HFF-Myc (cell line): ENCODE results near the gene TRIO.
A peak's percentile ranks its signal among the peaks of the same experiment; 100 is the strongest.
"Not testable (repeated sequence)": the region's sequence is repeated elsewhere in the genome, so short reads cannot be mapped to it uniquely, and the experiment has no call there.

Source experiments
- DNase-seq: peaks from one replicate; pipeline ENCODE4 v3.0.0-alpha.2; 2011; ENCODE audit warnings: low read depth; ENCODE audit errors: extremely low read depth
- H3K4me3 ChIP-seq: replicated peaks from 2 replicates; pipeline ENCODE4 v1.5.1; 2011; ENCODE audit warnings: low read depth, mild to moderate bottlenecking, control low read depth, low read length
- TF ChIP-seq, protein P1 (sequence below): IDR thresholded peaks from 2 replicates; pipeline ENCODE4 v1.5.1; 2012; ENCODE audit warnings: mild to moderate bottlenecking, low read depth, low read length, control low read depth; ENCODE audit errors: missing control alignments

The TRIO gene

DNA sequence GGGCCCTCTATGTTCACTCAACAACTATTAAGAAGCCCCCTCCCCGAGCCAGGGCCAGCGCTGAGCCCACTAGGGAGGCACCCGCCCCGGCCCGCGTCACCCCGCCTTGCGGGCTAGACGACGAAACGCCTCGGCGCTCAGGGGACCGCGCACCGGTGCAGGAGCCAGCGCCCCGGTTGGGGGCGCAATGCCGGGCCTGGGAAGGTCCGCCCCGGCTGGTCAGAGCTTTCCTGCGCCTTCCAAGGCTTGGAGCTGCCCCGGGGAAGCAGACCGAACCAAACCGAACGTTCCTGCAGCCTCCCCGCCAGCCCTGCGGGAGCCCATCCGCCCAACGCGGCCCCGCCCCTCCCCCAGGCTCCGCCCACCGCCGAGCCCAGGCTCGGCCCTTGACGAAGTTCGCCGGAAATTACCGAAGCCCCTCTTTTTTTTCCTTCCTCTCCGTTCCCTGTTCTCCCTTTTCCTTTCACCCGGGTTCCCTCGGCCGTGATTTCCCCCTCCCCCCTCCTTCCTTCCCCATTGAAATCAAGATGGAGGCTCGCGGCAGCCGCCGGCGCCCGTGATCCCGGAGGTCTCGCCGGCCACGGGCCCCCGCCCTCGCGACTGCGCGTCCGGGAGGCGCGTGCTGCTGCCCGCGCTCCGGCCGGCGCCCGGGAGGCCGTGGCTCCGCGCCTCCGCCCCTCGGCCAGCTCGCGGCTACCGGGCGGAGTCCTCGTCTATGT, at the start of gene TRIO:
TRIO (plus strand) TSS at position 516 of the 719 bp plus-strand sequence. CDS start 384 bp downstream, outside the sequence.
- TF ChIP-seq, protein P1, sequence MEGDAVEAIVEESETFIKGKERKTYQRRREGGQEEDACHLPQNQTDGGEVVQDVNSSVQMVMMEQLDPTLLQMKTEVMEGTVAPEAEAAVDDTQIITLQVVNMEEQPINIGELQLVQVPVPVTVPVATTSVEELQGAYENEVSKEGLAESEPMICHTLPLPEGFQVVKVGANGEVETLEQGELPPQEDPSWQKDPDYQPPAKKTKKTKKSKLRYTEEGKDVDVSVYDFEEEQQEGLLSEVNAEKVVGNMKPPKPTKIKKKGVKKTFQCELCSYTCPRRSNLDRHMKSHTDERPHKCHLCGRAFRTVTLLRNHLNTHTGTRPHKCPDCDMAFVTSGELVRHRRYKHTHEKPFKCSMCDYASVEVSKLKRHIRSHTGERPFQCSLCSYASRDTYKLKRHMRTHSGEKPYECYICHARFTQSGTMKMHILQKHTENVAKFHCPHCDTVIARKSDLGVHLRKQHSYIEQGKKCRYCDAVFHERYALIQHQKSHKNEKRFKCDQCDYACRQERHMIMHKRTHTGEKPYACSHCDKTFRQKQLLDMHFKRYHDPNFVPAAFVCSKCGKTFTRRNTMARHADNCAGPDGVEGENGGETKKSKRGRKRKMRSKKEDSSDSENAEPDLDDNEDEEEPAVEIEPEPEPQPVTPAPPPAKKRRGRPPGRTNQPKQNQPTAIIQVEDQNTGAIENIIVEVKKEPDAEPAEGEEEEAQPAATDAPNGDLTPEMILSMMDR, result peak; percentile 58
- peak within 1 kb of the TSS; percentile 95 for H3K4me3 ChIP-seq
- DNase-seq, result peak; percentile 76

DNA sequence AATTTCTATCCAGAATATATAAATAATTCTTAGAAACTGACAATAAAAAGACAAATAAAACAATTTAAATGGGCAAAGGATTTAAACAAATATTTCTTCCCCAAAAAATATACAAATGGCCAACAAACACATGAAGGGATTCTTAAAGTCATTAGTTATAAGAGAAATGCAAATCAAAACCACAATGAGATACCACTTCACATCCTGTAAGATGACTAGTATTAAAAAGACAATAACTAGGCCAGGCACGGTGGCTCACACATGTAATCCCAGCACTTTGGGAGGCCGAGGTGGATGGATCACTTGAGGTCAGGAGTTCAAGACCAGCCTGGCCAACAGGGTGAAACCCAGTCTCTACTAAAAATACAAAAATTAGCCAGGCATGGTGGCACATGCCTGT, 45.8 kb upstream of the TRIO start:
- not testable (repeated sequence) for DNase-seq

DNA sequence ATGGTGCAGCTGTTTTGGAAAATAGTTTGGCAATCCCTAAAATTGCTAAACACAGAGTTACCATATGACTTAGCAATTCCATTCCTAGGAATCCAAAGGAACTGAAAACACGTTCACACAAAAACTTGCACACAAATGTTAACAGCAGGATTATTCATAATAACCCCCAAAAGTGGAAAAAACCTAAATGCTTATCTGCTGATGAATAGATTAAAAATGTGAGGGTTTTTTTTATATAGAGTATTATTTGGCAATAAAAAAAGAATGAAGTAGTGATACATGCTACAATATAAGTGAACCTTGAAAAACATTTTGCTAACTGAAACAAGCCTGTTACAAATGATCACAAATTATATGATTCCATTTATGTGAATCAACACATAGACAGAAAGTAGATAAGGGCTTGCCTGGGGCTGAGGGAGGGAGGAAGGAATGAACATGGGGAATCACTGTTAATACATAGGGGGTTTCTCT, 45.1 kb upstream of the TRIO start:
- no peak for DNase-seq
- no peak overlapping the region for H3K4me3 ChIP-seq
- TF ChIP-seq, protein P1, result no peak

More for the DNA sequence above, 45.8 kb upstream of the TRIO start:
- H3K4me3 ChIP-seq, result not testable (repeated sequence)

DNA sequence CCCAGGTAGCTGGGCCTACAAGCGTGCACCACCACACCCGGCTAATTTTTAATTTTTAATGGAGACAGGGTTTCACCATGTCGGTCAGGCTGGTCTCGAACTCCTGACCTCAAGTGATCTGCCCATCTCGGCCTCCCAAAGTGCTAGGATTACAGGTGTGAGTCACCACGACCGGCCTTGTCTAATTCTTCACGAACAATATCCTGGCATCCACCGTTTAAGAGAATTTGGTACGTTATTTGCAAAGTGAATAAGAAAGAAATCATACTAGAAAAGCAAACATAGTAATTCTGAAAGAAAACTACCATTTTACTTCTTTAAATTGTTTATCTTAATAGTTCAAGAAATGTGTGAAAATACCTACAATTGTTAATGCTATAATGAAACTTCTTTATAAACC, 42.9 kb upstream of the TRIO start:
- H3K4me3 ChIP-seq, result no peak overlapping the region
- DNase-seq, result no peak
- TF ChIP-seq, protein P1, result no peak

DNA sequence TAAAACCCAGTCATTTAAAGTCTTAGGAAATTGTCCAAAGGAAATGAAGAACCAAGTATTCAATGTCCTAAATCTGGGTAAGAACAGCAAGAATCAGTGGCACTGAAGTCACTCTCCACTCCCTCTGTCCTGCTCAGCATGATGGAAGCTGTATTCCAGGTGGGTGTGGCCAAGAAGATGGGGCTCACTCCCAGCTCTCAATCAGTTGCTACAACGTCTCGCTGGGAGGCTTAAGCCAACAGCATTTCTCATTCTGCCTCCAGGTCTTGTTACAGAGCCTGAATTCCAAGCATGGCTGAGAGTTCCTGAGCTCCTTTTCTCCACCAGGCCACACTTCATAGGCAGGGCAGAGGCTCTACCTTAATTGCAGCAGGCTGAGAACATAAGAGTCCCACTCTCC, 41.2 kb upstream of the TRIO start:
- no peak overlapping the region for H3K4me3 ChIP-seq
- DNase-seq, result no peak
- TF ChIP-seq, protein P1, result no peak

DNA sequence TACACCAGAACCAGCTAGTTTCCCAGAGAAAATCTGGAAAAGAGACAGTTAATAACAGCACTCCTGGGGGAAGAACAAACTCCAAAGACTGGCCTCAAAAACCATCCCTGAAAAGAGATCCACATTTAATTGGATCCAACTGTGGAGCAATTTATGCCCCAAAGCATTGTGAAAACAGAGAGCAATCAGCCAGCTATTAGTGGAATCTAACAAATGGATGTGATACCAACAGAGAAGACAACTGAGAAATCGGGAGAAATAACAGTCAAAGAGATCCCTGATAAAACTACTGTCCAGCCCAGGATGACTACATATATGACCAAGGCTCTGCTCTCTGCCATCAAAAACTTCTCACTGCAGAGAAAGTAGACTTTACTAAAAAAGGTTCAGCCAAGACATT, 40.5 kb upstream of the TRIO start:
- TF ChIP-seq, protein P1, result no peak
- no peak overlapping the region for H3K4me3 ChIP-seq
- no peak for DNase-seq

DNA sequence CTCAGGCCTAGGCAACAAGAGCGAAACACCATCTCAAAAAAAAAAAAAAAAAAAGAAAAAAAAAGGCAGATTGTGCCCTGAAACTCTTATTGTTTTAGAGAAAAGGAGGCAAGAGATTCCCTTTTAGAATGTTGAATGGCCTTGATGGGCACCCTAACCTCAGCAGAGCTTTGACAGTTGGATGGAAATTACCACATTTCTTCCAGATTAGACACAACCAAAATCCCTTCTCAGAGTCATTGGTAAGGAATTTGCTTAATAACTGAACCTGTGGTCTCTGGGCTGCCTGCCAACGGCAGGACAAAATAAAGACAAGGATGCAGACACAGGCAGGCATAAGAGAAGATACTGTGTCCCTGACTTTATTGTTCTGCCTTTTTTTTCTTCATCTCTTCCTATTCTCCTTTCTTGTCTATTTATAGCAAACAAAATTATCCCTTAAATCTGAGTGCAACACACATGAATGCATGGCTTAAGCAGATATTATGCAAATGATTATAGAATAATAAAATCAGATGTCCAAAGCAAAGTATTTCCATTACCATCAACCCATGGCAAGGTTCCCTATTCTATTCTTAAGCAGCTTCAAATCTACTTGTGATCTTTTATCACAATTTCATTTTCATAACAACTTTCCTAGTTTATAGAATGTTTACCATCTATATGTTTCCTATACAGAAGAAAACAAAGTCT, 37.3 kb upstream of the TRIO start:
- H3K4me3 ChIP-seq, result no peak overlapping the region
- peak; percentile 82 for DNase-seq

More for the DNA sequence above, 37.3 kb upstream of the TRIO start:
- TF ChIP-seq, protein P1, result no peak
